ENCODE measurements around the gene PARP12. TPM values are rescaled to one million over a fixed set of nuclear protein-coding genes. Genes with fewer than 3 reads are reported as not detected.

Gene PARP12
- polyA plus RNA-seq, 1 donor (not counting 4 experiments of a cell fraction or from before 2014, with no cell fraction given), result 66.0 TPM

GRCh38 chr7:139976838-139977656, 85.7 kb downstream of the PARP12 start:
- DNase-seq (ENCODE audit: low read depth, low spot score) (no peak), FAIRE-seq (no peak)
- no peak overlapping the region for H3K4me3 ChIP-seq (ENCODE audit: control insufficient read depth in 2 of 3, extremely low read depth in 1 of 3, insufficient read depth in 2 of 3, low read depth in 1 of 3, low read length in 3 of 3)
- no peak overlapping the region for H2AFZ ChIP-seq (ENCODE audit: control insufficient read depth, low read length)
- H3K4me1 ChIP-seq (ENCODE audit: control insufficient read depth, extremely low read depth, insufficient read depth, low read length), result no peaks in the 10 kb centered on the region
- no peaks in the 10 kb centered on the region for H3K9me1 ChIP-seq (ENCODE audit: control insufficient read depth, extremely low read depth, insufficient read depth, low read length)
- H3K36me3 ChIP-seq (ENCODE audit: control insufficient read depth in 2 of 2, extremely low read depth in 1 of 2, insufficient read depth in 2 of 2, low read length in 2 of 2), result no peaks in the 10 kb centered on the region
- dilution Hi-C loops (cut with MboI; ENCODE audit: extremely low pct_ligation_motif_present, low sequenced_read_pairs), result no loop called here
- H3K4me2 ChIP-seq (ENCODE audit: control insufficient read depth, extremely low read depth, insufficient read depth, low read depth, low read length), result no peak overlapping the region
- H3K27me3 ChIP-seq (ENCODE audit: control insufficient read depth, extremely low read depth, insufficient read depth, low read length), result peaks cover 16% of the 10 kb centered on the region
- no peaks in the 10 kb centered on the region for H3K9me3 ChIP-seq (ENCODE audit: control insufficient read depth, low read depth, low read length)
- no peak overlapping the region for H3K9ac ChIP-seq (ENCODE audit: control insufficient read depth, extremely low read depth, insufficient read depth, low read length)
- H3K27ac ChIP-seq (ENCODE audit: control insufficient read depth, insufficient read depth, low read length), result no peak overlapping the region
- TF ChIP-seq CTCF (optimal IDR thresholded peaks at IDR 0.05 in 1 of 3, IDR thresholded peaks at IDR 0.05 in 1 of 3, conservative IDR thresholded peaks at IDR 0.05 in 1 of 3; ENCODE audit: extremely low read depth in 1 of 3, insufficient read depth in 2 of 3, low read length in 3 of 3) (no peak), EZH2 (IDR thresholded peaks at IDR 0.05; ENCODE audit: low read length) (no peak)
- no peaks in the 10 kb centered on the region for H3K79me2 ChIP-seq (ENCODE audit: control insufficient read depth, insufficient read depth, low read length)
- H4K20me1 ChIP-seq (ENCODE audit: control insufficient read depth, extremely low read depth, insufficient read depth, low read length), result no peaks in the 10 kb centered on the region

GRCh38 chr7:139976055-139976837, 86.5 kb downstream of the PARP12 start:
- Histone ChIP-seq H3K9me3 (ENCODE audit: control insufficient read depth, low read depth, low read length) (no peaks in the 10 kb centered on the region), H3K27ac (ENCODE audit: control insufficient read depth, insufficient read depth, low read length) (no peak overlapping the region), H3K27me3 (ENCODE audit: control insufficient read depth, extremely low read depth, insufficient read depth, low read length) (peaks cover 18% of the 10 kb centered on the region), H3K4me3 (ENCODE audit: control insufficient read depth in 2 of 3, extremely low read depth in 1 of 3, insufficient read depth in 2 of 3, low read depth in 1 of 3, low read length in 3 of 3) (no peak overlapping the region), H3K79me2 (ENCODE audit: control insufficient read depth, insufficient read depth, low read length) (no peaks in the 10 kb centered on the region), H4K20me1 (ENCODE audit: control insufficient read depth, extremely low read depth, insufficient read depth, low read length) (no peaks in the 10 kb centered on the region), H3K4me1 (ENCODE audit: control insufficient read depth, extremely low read depth, insufficient read depth, low read length) (no peaks in the 10 kb centered on the region), H2AFZ (ENCODE audit: control insufficient read depth, low read length) (no peak overlapping the region), H3K4me2 (ENCODE audit: control insufficient read depth, extremely low read depth, insufficient read depth, low read depth, low read length) (no peak overlapping the region), H3K9ac (ENCODE audit: control insufficient read depth, extremely low read depth, insufficient read depth, low read length) (no peak overlapping the region), H3K9me1 (ENCODE audit: control insufficient read depth, extremely low read depth, insufficient read depth, low read length) (no peaks in the 10 kb centered on the region), H3K36me3 (ENCODE audit: control insufficient read depth in 2 of 2, extremely low read depth in 1 of 2, insufficient read depth in 2 of 2, low read length in 2 of 2) (no peaks in the 10 kb centered on the region)
- dilution Hi-C loops (cut with MboI; ENCODE audit: extremely low pct_ligation_motif_present, low sequenced_read_pairs), result no loop called here
- FAIRE-seq, result no peak
- no peak for DNase-seq (ENCODE audit: low read depth, low spot score)
- no peak for TF ChIP-seq EZH2 (IDR thresholded peaks at IDR 0.05; ENCODE audit: low read length)
- TF ChIP-seq CTCF (optimal IDR thresholded peaks at IDR 0.05 in 1 of 3, IDR thresholded peaks at IDR 0.05 in 1 of 3, conservative IDR thresholded peaks at IDR 0.05 in 1 of 3; ENCODE audit: extremely low read depth in 1 of 3, insufficient read depth in 2 of 3, low read length in 3 of 3), result no peak

Measured in keratinocyte (primary cell).